ENCODE data around the gene KANK4. TPM values are rescaled to one million over a fixed set of nuclear protein-coding genes. Genes with fewer than 3 reads are reported as not detected.

The KANK4 gene
- total RNA-seq, 2 donors from 2014 or later, result 0.96 to 1.7 TPM

- no peak for DNase-seq
- no peak for TF ChIP-seq CTCF (IDR thresholded peaks at IDR 0.05)
- Histone ChIP-seq H3K27ac (no peak overlapping the region), H3K27me3 (no peaks in the 10 kb centered on the region), H3K4me3 (no peak overlapping the region), H3K4me1 (no peaks in the 10 kb centered on the region), H3K9ac (ENCODE audit: low read depth in 2 of 2, low read length in 2 of 2) (no peak overlapping the region), H3K9me3 (no peaks in the 10 kb centered on the region), H3K36me3 (no peaks in the 10 kb centered on the region)
- intact Hi-C loops (cut with DNase I), result no loop called here
Measured at GRCh38 chr1:62198781-62199125, 120.5 kb downstream of the KANK4 start.

GRCh38 chr1:62198069-62198780, 121.0 kb downstream of the KANK4 start:
- no peaks in the 10 kb centered on the region for H3K4me1 ChIP-seq
- H3K27ac ChIP-seq, result no peak overlapping the region
- intact Hi-C loops (cut with DNase I), result no loop called here
- no peak overlapping the region for H3K4me3 ChIP-seq
- H3K36me3 ChIP-seq, result no peaks in the 10 kb centered on the region
- no peaks in the 10 kb centered on the region for H3K27me3 ChIP-seq
- no peak overlapping the region for H3K9ac ChIP-seq (ENCODE audit: low read depth in 2 of 2, low read length in 2 of 2)
- H3K9me3 ChIP-seq, result no peaks in the 10 kb centered on the region
- TF ChIP-seq CTCF (IDR thresholded peaks at IDR 0.05), result no peak
- no peak for DNase-seq

DNA sequence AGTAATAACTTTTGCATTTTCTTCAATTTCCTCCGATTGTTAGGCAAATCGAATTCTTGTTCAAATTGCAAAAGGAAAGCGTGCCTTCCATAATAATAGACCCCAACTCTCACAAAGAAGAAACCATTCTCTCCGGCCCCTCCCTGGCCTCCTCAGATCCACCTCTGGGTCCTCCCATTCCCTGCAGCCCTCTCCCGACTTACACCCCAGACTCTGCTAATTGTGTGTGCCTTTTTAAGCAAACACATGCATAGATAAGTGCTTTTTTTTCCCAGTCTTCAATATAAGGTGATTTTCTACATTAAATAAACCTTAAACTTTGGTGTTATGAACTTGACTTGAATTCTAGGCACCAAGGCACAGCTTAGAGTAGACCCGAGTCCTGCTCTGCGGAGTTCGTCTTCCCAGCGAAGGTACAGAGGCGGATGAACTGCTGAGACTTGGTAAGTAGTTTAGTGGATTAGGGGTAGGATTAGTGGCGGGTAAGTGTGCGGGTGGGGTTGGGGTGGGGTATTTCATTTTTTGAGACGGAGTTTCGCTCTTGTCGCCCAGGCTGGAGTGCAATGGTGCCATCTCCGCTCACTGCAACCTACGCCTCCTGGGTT, 123.0 kb downstream of the KANK4 start:
- Histone ChIP-seq H3K36me3 (no peaks in the 10 kb centered on the region), H3K4me1 (no peaks in the 10 kb centered on the region), H3K27me3 (no peaks in the 10 kb centered on the region), H3K27ac (no peak overlapping the region), H3K9me3 (no peaks in the 10 kb centered on the region), H3K4me3 (no peak overlapping the region), H3K9ac (ENCODE audit: low read depth in 2 of 2, low read length in 2 of 2) (peak overlapping the region in 1 of 2 donors; percentile 12)
- no peak for DNase-seq
- TF ChIP-seq CTCF (IDR thresholded peaks at IDR 0.05), result no peak
- intact Hi-C loops (cut with DNase I), result no loop called here

DNA sequence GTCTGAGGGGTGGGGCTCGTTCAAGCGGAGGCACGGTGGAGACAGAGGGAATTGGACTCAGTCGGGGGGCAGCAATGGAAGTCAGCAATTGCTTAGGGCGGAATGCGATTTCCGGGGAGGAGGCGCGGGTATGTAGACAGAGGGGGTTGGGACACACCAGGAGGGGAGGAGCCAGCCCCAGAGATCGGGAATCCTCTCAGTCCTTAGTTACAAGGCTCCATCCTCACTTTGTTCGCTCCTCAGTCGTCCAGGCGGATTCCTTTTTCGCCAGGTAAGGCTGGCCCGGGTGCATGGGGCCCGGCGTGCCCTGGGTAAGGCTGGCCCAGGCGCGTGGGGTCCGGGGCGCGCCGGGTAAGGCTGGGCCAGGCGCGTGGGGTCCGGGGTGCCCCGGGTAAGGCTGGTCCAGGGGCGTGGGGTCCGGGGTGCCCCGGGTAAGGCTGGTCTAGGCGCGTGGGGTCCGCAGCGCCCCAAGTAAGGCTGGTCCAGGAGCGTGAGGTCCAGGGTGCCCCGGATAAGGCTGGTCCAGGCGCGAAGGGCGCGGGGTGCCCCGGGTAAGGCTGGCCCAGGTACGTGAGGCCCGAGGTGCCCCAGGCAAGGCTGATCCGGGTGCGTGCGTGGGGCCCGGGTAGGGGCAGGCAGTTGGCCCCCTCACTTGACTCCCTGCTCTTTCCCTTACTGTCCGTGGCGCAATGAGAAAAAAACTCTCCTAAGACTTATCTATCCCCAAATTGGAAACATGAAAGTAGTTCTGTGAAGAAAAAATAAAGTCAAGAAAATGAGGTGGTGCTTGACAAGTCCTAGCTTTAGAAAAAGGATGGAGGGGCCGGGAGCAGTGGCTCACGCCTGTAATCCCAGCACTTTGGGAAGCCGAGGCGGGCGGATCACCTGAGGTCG, 124.3 kb downstream of the KANK4 start, which contains the start of gene L1TD1:
Gene L1TD1, plus strand, starts transcription at position 199 of the 894 bp plus-strand sequence. CDS start 11,780 bp downstream, outside the sequence.
- Histone ChIP-seq H3K36me3 (no peaks in the 10 kb centered on the region), H3K4me3 (peak within 1 kb of the TSS; percentile 44), H3K27ac (no peak within 1 kb of the TSS), H3K9ac (ENCODE audit: low read depth in 2 of 2, low read length in 2 of 2) (peak within 1 kb of the TSS; percentile 40 to 46), H3K4me1 (no peaks in the 10 kb centered on the region), H3K9me3 (no peaks in the 10 kb centered on the region), H3K27me3 (no peaks in the 10 kb centered on the region)
- peak; percentile 73 for DNase-seq
- TF ChIP-seq CTCF (IDR thresholded peaks at IDR 0.05), result no peak
- intact Hi-C loops (cut with DNase I), result no loop called here

GRCh38 chr1:62188111-62188510, 131.1 kb downstream of the KANK4 start:
- H3K9ac ChIP-seq (ENCODE audit: low read depth in 2 of 2, low read length in 2 of 2), result no peak overlapping the region
- no peak overlapping the region for H3K4me3 ChIP-seq
- no peak overlapping the region for H3K27ac ChIP-seq
- TF ChIP-seq CTCF (IDR thresholded peaks at IDR 0.05), result no peak
- no peaks in the 10 kb centered on the region for H3K36me3 ChIP-seq
- intact Hi-C loops (cut with DNase I), result no loop called here
- no peak for DNase-seq
- no peaks in the 10 kb centered on the region for H3K4me1 ChIP-seq
- no peaks in the 10 kb centered on the region for H3K27me3 ChIP-seq
- H3K9me3 ChIP-seq, result no peaks in the 10 kb centered on the region
